HepG2 (cell line): Measurements from ENCODE around the gene SHLD1. TPM values are rescaled to one million over a fixed set of nuclear protein-coding genes. Genes with fewer than 3 reads are reported as not detected.

Source experiments
- ATAC-seq: fragments of 200-7000 bp; cut with Tn5 transposase; 3 replicates; pipeline ENCODE4 v1.9.1; 2020; ENCODE audit warnings: mild to moderate bottlenecking, moderate library complexity
- BruUV-seq: library from RNA; stranded (reverse); fragments of 400-500 nt; replicated peaks from 2 replicates; lab custom pipeline; 2021; lab: Mats Ljungman, UMichigan
- CTCF ChIA-PET: fragments of 300-600 bp; formaldehyde crosslinking; extraction: SDS; loops from one replicate; lab custom pipeline; 2021; ENCODE audit warnings: low total read pairs, inconsistent platforms, low intra/inter-chr PET ratio; lab: Yijun Ruan, JAX
- POLR2A ChIA-PET: fragments of 350-600 bp; sonication (Branson Sonifier 250); formaldehyde crosslinking; loops from one replicate; lab custom pipeline; 2020; ENCODE audit warnings: antibody characterized with exemption, inconsistent platforms; lab: Yijun Ruan, JAX
- DNase-seq: peaks from one replicate; pipeline ENCODE4 v3.0.0-alpha.2; 2015; ENCODE audit warnings: low spot score
- FAIRE-seq: peaks from 3 replicates; lab custom pipeline; 2011; peaks lifted over from hg19 to GRCh38; lab: Jason Lieb, UNC
- H2AFZ ChIP-seq: one replicate; pipeline ENCODE4 v1.6.1; 2011; ENCODE audit warnings: low read length, inconsistent platforms
- H3K27ac ChIP-seq: fragments of 300-600 bp; 3 replicates; pipeline ENCODE4 v1.8.0; 2011; ENCODE audit warnings: mixed run types, mild to moderate bottlenecking, mixed read lengths, low read length, inconsistent platforms; ENCODE audit not compliant: insufficient read depth; ENCODE audit errors: extremely low read length
- H3K27me3 ChIP-seq, 2 experiments: fragments of 200-600 bp in 1 of 2; 2 replicates in 1 of 2; 3 replicates in 1 of 2; pipeline versions ENCODE4 v1.6.0 to v1.8.0; 2011; ENCODE audit warnings: low read length in 2 of 2, mild to moderate bottlenecking in 2 of 2, moderate library complexity in 2 of 2, inconsistent platforms in 1 of 2; ENCODE audit not compliant: insufficient read depth in 2 of 2, control insufficient read depth in 1 of 2
- H3K36me3 ChIP-seq, 2 experiments: fragments of 200-600 bp in 1 of 2; replicated peaks in 1 of 2; 2 replicates in 1 of 2; 3 replicates in 1 of 2; pipeline versions ENCODE4 v1.5.1 to v1.8.0; 2011; ENCODE audit warnings: low read length in 2 of 2, inconsistent platforms in 1 of 2; ENCODE audit not compliant: insufficient read depth in 2 of 2, control insufficient read depth in 1 of 2
- H3K4me1 ChIP-seq: 2 replicates; pipeline ENCODE4 v1.5.1; 2012; ENCODE audit warnings: low read length, inconsistent platforms; ENCODE audit not compliant: insufficient read depth
- H3K4me2 ChIP-seq: 2 replicates; pipeline ENCODE4 v1.6.0; 2011; ENCODE audit warnings: low read depth, low read length, inconsistent platforms
- H3K4me3 ChIP-seq, 3 experiments: fragments of 200-600 bp in 1 of 3; sonication (generic), shearing (Covaris generic) in 1 of 3; replicated peaks in 1 of 3; 2 replicates each; pipeline ENCODE4 v1.5.1; 2011 to 2016; ENCODE audit warnings: low read length in 3 of 3, inconsistent platforms in 2 of 3, low read depth in 2 of 3, mild to moderate bottlenecking in 2 of 3, control low read depth in 1 of 3, mixed read lengths in 1 of 3; ENCODE audit not compliant: insufficient read depth in 1 of 3
- H3K79me2 ChIP-seq: one replicate; pipeline ENCODE4 v1.6.1; 2011; ENCODE audit warnings: low read length, inconsistent platforms; ENCODE audit not compliant: insufficient read depth
- H3K9ac ChIP-seq: 2 replicates; pipeline ENCODE4 v1.6.0; 2011; ENCODE audit warnings: mild to moderate bottlenecking, low read depth, low read length, inconsistent platforms; ENCODE audit not compliant: insufficient read depth
- H3K9me3 ChIP-seq: 2 replicates; pipeline ENCODE4 v1.5.1; 2012; ENCODE audit warnings: mild to moderate bottlenecking, low read length
- H4K20me1 ChIP-seq: 2 replicates; pipeline ENCODE4 v1.6.0; 2011; ENCODE audit warnings: inconsistent platforms, mild to moderate bottlenecking, low read length, moderate library complexity; ENCODE audit not compliant: insufficient read depth
- KMT2B ChIP-seq: IDR thresholded peaks from 2 replicates; pipeline ENCODE4 v1.6.1; 2016; ENCODE audit warnings: missing genetic modification reagents, missing compliant biosample characterization
- ZEB1 ChIP-seq: IDR thresholded peaks from 2 replicates; pipeline ENCODE4 v1.6.1; 2012; ENCODE audit warnings: mild to moderate bottlenecking, low read depth, inconsistent platforms; ENCODE audit not compliant: insufficient replicate concordance
- ZNF749 ChIP-seq: sonication (generic); formaldehyde crosslinking; IDR thresholded peaks from 2 replicates; pipeline ENCODE4 v1.8.0; 2022; ENCODE audit warnings: mild to moderate bottlenecking, missing genetic modification reagents, moderate library complexity, borderline replicate concordance
- WGBS: methylation state at CpG from one replicate; pipeline ENCODE4 v1.1.6; 2017; ENCODE audit warnings: low lambda C conversion rate; 5-methylcytosine and 5-hydroxymethylcytosine counted together
- in situ Hi-C: cut with HindIII; loops from 2 replicates; pipeline ENCODE4 v1.10.0; 2017; ENCODE audit warnings: low pct_unique_long_range_greater_than_20kb; ENCODE audit not compliant: extremely low pct_ligation_motif_present
- intact Hi-C: fragments of 100-400 bp; cut with micrococcal nuclease; formaldehyde crosslinking; loops from one replicate; pipeline ENCODE4 v1.10.0; 2022; ENCODE audit not compliant: unreplicated experiment
- polyA plus RNA-seq, 8 experiments: library from polyadenylated mRNA; depleted of rRNA in 3 of 8; stranded (reverse) in 7 of 8; unstranded in 1 of 8; fragments of >200 nt; fragmentation: Illumina TruSeq in 4 of 8; extraction: Trizol in 4 of 8; gene quantifications; 2 replicates each; pipeline versions ENCODE4 v1.2.1 to v1.2.3, GENCODE V29; 2011 to 2016; ENCODE audit warnings: low read depth in 4 of 8, missing spikeins in 1 of 8, mixed read lengths in 1 of 8; ENCODE audit not compliant: insufficient read depth in 1 of 8
- total RNA-seq, 5 experiments: library from RNA; depleted of rRNA; stranded (reverse); fragments of >200 nt; fragmentation: Illumina TruSeq; extraction: Trizol; gene quantifications; 2 replicates each; pipeline ENCODE4 v1.2.3, GENCODE V29; 2016; ENCODE audit warnings: low read depth in 1 of 5
- TF ChIP-seq, protein P1 (sequence below): sonication (generic); formaldehyde crosslinking; IDR thresholded peaks from 2 replicates; pipeline ENCODE4 v1.5.0; 2020; ENCODE audit warnings: missing genetic modification reagents
- TF ChIP-seq, protein P2 (sequence below): sonication (generic); formaldehyde crosslinking; IDR thresholded peaks from 2 replicates; pipeline ENCODE4 v1.9.0; 2021; ENCODE audit warnings: missing genetic modification reagents, borderline replicate concordance
- TF ChIP-seq, protein P3 (sequence below): IDR thresholded peaks from 2 replicates; pipeline ENCODE4 v1.6.1; 2012; ENCODE audit warnings: low read depth, low read length, improper control_type of control experiment

Gene SHLD1
- total and polyA plus RNA-seq, 2 of the 13 experiments (the other 11 are each of a cell fraction or from before 2014, with no cell fraction given) = 8.9 to 10.0 TPM

DNA sequence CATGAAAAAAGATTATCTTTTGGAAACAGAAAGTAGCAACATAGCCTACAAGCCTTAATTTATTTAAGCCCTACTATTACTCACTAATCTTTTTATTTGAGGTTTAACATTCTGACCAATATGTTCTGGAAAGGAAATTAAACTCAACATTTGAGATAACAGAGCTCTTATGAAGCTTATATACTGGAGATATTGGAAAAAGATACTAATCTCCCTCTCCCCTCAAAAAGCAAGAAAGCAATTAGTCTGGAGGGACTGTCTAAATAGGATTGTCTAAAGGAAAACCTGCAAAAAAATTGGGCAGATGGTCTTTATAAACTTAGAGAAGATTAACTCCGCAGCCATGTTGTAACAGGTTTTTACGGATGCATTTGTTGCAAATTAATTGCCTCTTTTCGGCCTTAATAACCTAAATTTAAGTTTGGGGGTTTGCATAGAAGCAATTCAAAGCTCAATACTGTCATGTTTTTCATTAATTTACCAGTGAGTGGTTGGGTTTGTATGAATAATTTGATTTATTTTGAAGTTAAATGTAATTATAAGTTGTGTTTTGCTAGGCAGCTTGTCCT, 79.1 kb downstream of the SHLD1 start:
- ATAC-seq (no peak), DNase-seq (no peak), FAIRE-seq (no peak)
- no peaks in the 10 kb centered on the region for H4K20me1 ChIP-seq
- H3K36me3 ChIP-seq = no peaks in the 10 kb centered on the region
- H3K27me3 ChIP-seq = no peaks in the 10 kb centered on the region
- no peaks in the 10 kb centered on the region for H3K79me2 ChIP-seq
- BruUV-seq = no TSS peak
- H2AFZ ChIP-seq = no peak overlapping the region
- 60% methylated on average over 3 of the region's 3 CpGs for WGBS
- peaks cover 44% of the 10 kb centered on the region for H3K4me1 ChIP-seq
- H3K4me3 ChIP-seq = no peak overlapping the region
- POLR2A ChIA-PET = interaction anchor here (0.8 kb wide), 1 partner anchor 8 kb away, joined by 3 read pairs; no protein-coding TSS in a partner anchor
- H3K27ac ChIP-seq = no peak overlapping the region
- no peak overlapping the region for H3K9ac ChIP-seq
- no peak overlapping the region for H3K4me2 ChIP-seq
- TF ChIP-seq ZEB1 = no peak
- TF ChIP-seq, protein P1, sequence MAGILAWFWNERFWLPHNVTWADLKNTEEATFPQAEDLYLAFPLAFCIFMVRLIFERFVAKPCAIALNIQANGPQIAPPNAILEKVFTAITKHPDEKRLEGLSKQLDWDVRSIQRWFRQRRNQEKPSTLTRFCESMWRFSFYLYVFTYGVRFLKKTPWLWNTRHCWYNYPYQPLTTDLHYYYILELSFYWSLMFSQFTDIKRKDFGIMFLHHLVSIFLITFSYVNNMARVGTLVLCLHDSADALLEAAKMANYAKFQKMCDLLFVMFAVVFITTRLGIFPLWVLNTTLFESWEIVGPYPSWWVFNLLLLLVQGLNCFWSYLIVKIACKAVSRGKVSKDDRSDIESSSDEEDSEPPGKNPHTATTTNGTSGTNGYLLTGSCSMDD = no peak
- TF ChIP-seq, protein P2, sequence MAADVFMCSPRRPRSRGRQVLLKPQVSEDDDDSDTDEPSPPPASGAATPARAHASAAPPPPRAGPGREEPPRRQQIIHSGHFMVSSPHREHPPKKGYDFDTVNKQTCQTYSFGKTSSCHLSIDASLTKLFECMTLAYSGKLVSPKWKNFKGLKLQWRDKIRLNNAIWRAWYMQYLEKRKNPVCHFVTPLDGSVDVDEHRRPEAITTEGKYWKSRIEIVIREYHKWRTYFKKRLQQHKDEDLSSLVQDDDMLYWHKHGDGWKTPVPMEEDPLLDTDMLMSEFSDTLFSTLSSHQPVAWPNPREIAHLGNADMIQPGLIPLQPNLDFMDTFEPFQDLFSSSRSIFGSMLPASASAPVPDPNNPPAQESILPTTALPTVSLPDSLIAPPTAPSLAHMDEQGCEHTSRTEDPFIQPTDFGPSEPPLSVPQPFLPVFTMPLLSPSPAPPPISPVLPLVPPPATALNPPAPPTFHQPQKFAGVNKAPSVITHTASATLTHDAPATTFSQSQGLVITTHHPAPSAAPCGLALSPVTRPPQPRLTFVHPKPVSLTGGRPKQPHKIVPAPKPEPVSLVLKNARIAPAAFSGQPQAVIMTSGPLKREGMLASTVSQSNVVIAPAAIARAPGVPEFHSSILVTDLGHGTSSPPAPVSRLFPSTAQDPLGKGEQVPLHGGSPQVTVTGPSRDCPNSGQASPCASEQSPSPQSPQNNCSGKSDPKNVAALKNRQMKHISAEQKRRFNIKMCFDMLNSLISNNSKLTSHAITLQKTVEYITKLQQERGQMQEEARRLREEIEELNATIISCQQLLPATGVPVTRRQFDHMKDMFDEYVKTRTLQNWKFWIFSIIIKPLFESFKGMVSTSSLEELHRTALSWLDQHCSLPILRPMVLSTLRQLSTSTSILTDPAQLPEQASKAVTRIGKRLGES (CRISPR knock-in tag) = no peak
- TF ChIP-seq, protein P3, sequence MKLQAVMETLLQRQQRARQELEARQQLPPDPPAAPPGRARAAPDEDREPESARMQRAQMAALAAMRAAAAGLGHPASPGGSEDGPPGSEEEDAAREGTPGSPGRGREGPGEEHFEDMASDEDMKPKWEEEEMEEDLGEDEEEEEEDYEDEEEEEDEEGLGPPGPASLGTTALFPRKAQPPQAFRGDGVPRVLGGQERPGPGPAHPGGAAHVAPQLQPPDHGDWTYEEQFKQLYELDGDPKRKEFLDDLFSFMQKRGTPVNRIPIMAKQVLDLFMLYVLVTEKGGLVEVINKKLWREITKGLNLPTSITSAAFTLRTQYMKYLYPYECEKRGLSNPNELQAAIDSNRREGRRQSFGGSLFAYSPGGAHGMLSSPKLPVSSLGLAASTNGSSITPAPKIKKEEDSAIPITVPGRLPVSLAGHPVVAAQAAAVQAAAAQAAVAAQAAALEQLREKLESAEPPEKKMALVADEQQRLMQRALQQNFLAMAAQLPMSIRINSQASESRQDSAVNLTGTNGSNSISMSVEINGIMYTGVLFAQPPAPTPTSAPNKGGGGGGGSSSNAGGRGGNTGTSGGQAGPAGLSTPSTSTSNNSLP = no peak
- no peak for TF ChIP-seq ZNF749 (CRISPR knock-in tag)
- no peak for TF ChIP-seq KMT2B (CRISPR knock-in tag)
- intact Hi-C loops = no loop called here
- CTCF ChIA-PET = no interaction called here
- in situ Hi-C loops = no loop called here
- no peaks in the 10 kb centered on the region; the same call in 1 of the 2 replicates for H3K9me3 ChIP-seq
